Stomach smooth muscle (tissue), 2 donors: Measurements from ENCODE around the gene KRT81.

Experiments used
- H3K27ac ChIP-seq: one replicate; pipeline ENCODE4 v1.7.0; 2013; ENCODE audit warnings: mild to moderate bottlenecking, low read length, inconsistent platforms
- H3K27me3 ChIP-seq, 2 donors: one replicate each; pipeline ENCODE4 v1.7.0; 2013; ENCODE audit warnings: low read length in 2 of 2; ENCODE audit not compliant: insufficient read depth in 2 of 2, control insufficient read depth in 1 of 2
- H3K36me3 ChIP-seq, 2 donors: one replicate each; pipeline ENCODE4 v1.7.0; 2013; ENCODE audit warnings: low read length in 2 of 2; ENCODE audit not compliant: control insufficient read depth in 2 of 2, insufficient read depth in 2 of 2
- H3K4me1 ChIP-seq: one replicate; pipeline ENCODE4 v1.7.0; 2013; ENCODE audit warnings: low read length; ENCODE audit not compliant: control insufficient read depth, insufficient read depth
- H3K4me3 ChIP-seq, 2 donors: one replicate each; pipeline ENCODE4 v1.7.0; 2013; ENCODE audit warnings: low read length in 2 of 2
- H3K9ac ChIP-seq, 2 donors: one replicate each; pipeline ENCODE4 v1.7.0; 2013; ENCODE audit warnings: low read length in 2 of 2, mild to moderate bottlenecking in 1 of 2
- H3K9me3 ChIP-seq, 2 donors: one replicate each; pipeline ENCODE4 v1.7.0; 2013; ENCODE audit warnings: low read length in 2 of 2; ENCODE audit not compliant: control insufficient read depth in 2 of 2
- donor health status: healthy.
- donor health status: Pancreatic carcinoma.

The KRT81 gene

GRCh38 chr12:52291267-52291935 is at the start of gene KRT81:
KRT81 (minus strand) TSS chr12:52291534; CDS start chr12:52291465, 69 bp downstream.
- no peaks in the 10 kb centered on the region for H3K36me3 ChIP-seq
- H3K4me1 ChIP-seq = no peaks in the 10 kb centered on the region
- no peak within 1 kb of the TSS for H3K9ac ChIP-seq
- no peaks in the 10 kb centered on the region for H3K9me3 ChIP-seq
- no peaks in the 10 kb centered on the region for H3K27me3 ChIP-seq
- no peak within 1 kb of the TSS for H3K4me3 ChIP-seq
- H3K27ac ChIP-seq = no peak within 1 kb of the TSS

GRCh38 chr12:52338241-52338960 is 47.1 kb upstream of the KRT81 start:
- Histone ChIP-seq H3K27me3 (peaks cover 0 to 5% of the 10 kb centered on the region in 2 donors), H3K9ac (no peak overlapping the region), H3K36me3 (no peaks in the 10 kb centered on the region), H3K4me3 (no peak overlapping the region), H3K27ac (no peak overlapping the region), H3K4me1 (no peaks in the 10 kb centered on the region), H3K9me3 (peaks cover 4 to 17% of the 10 kb centered on the region in 2 donors)

GRCh38 chr12:52337054-52337453 is 45.7 kb upstream of the KRT81 start:
- peaks cover 0 to 9% of the 10 kb centered on the region in 2 donors for H3K9me3 ChIP-seq
- no peak overlapping the region for H3K4me3 ChIP-seq
- no peak overlapping the region for H3K27ac ChIP-seq
- no peaks in the 10 kb centered on the region for H3K27me3 ChIP-seq
- no peaks in the 10 kb centered on the region for H3K4me1 ChIP-seq
- H3K9ac ChIP-seq = no peak overlapping the region
- H3K36me3 ChIP-seq = no peaks in the 10 kb centered on the region

GRCh38 chr12:52336641-52337040 is 45.3 kb upstream of the KRT81 start:
- Histone ChIP-seq H3K27ac (no peak overlapping the region), H3K4me1 (no peaks in the 10 kb centered on the region), H3K27me3 (no peaks in the 10 kb centered on the region), H3K36me3 (no peaks in the 10 kb centered on the region), H3K9me3 (peaks cover 0 to 9% of the 10 kb centered on the region in 2 donors), H3K9ac (no peak overlapping the region), H3K4me3 (no peak overlapping the region)

- H3K9me3 ChIP-seq = peaks cover 0 to 9% of the 10 kb centered on the region in 2 donors
- H3K4me1 ChIP-seq = no peaks in the 10 kb centered on the region
- H3K36me3 ChIP-seq = no peaks in the 10 kb centered on the region
- H3K27me3 ChIP-seq = peaks cover 0 to 3% of the 10 kb centered on the region in 2 donors
- H3K27ac ChIP-seq = no peak overlapping the region
- no peak overlapping the region for H3K4me3 ChIP-seq
- H3K9ac ChIP-seq = no peak overlapping the region
Measured at GRCh38 chr12:52335598-52336262, 44.4 kb upstream of the KRT81 start.

GRCh38 chr12:52334185-52334584 is 42.9 kb upstream of the KRT81 start:
- no peak overlapping the region for H3K9ac ChIP-seq
- no peaks in the 10 kb centered on the region for H3K36me3 ChIP-seq
- peaks cover 0 to 9% of the 10 kb centered on the region in 2 donors for H3K9me3 ChIP-seq
- H3K4me1 ChIP-seq = no peaks in the 10 kb centered on the region
- peaks cover 0 to 5% of the 10 kb centered on the region in 2 donors for H3K27me3 ChIP-seq
- H3K27ac ChIP-seq = no peak overlapping the region
- H3K4me3 ChIP-seq = no peak overlapping the region

- Histone ChIP-seq H3K36me3 (no peaks in the 10 kb centered on the region), H3K4me3 (no peak overlapping the region), H3K27ac (no peak overlapping the region), H3K9ac (no peak overlapping the region), H3K27me3 (peaks cover 0 to 5% of the 10 kb centered on the region in 2 donors), H3K4me1 (no peaks in the 10 kb centered on the region), H3K9me3 (peaks cover 0 to 9% of the 10 kb centered on the region in 2 donors)
Measured at GRCh38 chr12:52333321-52333720, 42.0 kb upstream of the KRT81 start.

- Histone ChIP-seq H3K4me1 (no peaks in the 10 kb centered on the region), H3K4me3 (no peak overlapping the region), H3K27ac (no peak overlapping the region), H3K9me3 (peaks cover 0 to 9% of the 10 kb centered on the region in 2 donors), H3K27me3 (peaks cover 0 to 5% of the 10 kb centered on the region in 2 donors), H3K9ac (no peak overlapping the region), H3K36me3 (no peaks in the 10 kb centered on the region)
Measured at GRCh38 chr12:52332381-52332780, 41.0 kb upstream of the KRT81 start.

- Histone ChIP-seq H3K9ac (no peak overlapping the region), H3K36me3 (no peaks in the 10 kb centered on the region), H3K4me3 (no peak overlapping the region), H3K27me3 (peaks cover 0 to 5% of the 10 kb centered on the region in 2 donors), H3K9me3 (peaks cover 0 to 9% of the 10 kb centered on the region in 2 donors), H3K4me1 (no peaks in the 10 kb centered on the region), H3K27ac (no peak overlapping the region)
Measured at GRCh38 chr12:52331833-52332232, 40.5 kb upstream of the KRT81 start.

- Histone ChIP-seq H3K9ac (no peak overlapping the region), H3K27ac (no peak overlapping the region), H3K36me3 (no peaks in the 10 kb centered on the region)
Measured at GRCh38 chr12:52331039-52331438, 39.7 kb upstream of the KRT81 start.

More at GRCh38 chr12:52331039-52331438, 39.7 kb upstream of the KRT81 start:
- Histone ChIP-seq H3K4me1 (no peaks in the 10 kb centered on the region), H3K27me3 (peaks cover 0 to 5% of the 10 kb centered on the region in 2 donors), H3K9me3 (peaks cover 0 to 5% of the 10 kb centered on the region in 2 donors), H3K4me3 (no peak overlapping the region)
